OCI-LY1 (cell line): Measurements from ENCODE around the gene NLRP1.

Source experiments
- EZH2 ChIP-seq: fragments of 200-600 bp; sonication (generic), shearing (Covaris generic); IDR thresholded peaks from 2 replicates; pipeline ENCODE4 v1.8.0; 2017; ENCODE audit warnings: borderline replicate concordance, mixed run types, mild to moderate bottlenecking, antibody characterized with exemption, low read length, moderate library complexity, mixed read lengths
- TF ChIP-seq, protein P1 (sequence below): fragments of 200-600 bp; sonication (generic), shearing (Covaris generic); IDR thresholded peaks from 2 replicates; pipeline ENCODE4 v1.5.1; 2017; ENCODE audit warnings: mild to moderate bottlenecking, antibody characterized with exemption, low read length, moderate library complexity, mixed read lengths

GRCh38 chr17:5500589-5501391 is 83.5 kb downstream of the NLRP1 start:
- TF ChIP-seq, protein P1, sequence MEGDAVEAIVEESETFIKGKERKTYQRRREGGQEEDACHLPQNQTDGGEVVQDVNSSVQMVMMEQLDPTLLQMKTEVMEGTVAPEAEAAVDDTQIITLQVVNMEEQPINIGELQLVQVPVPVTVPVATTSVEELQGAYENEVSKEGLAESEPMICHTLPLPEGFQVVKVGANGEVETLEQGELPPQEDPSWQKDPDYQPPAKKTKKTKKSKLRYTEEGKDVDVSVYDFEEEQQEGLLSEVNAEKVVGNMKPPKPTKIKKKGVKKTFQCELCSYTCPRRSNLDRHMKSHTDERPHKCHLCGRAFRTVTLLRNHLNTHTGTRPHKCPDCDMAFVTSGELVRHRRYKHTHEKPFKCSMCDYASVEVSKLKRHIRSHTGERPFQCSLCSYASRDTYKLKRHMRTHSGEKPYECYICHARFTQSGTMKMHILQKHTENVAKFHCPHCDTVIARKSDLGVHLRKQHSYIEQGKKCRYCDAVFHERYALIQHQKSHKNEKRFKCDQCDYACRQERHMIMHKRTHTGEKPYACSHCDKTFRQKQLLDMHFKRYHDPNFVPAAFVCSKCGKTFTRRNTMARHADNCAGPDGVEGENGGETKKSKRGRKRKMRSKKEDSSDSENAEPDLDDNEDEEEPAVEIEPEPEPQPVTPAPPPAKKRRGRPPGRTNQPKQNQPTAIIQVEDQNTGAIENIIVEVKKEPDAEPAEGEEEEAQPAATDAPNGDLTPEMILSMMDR: no peak
- no peak for TF ChIP-seq EZH2
